ENCODE data around the gene CAPN5.

GRCh38 chr11:77089004-77089545 is 22.3 kb downstream of the CAPN5 start:
- TF ChIP-seq CTCF (IDR thresholded peaks at IDR 0.05) (no peak), ZFX (IDR thresholded peaks at IDR 0.05; ENCODE audit: borderline replicate concordance) (no peak)
